ENCODE results near the gene B3GNT4. TPM values are rescaled to one million over a fixed set of nuclear protein-coding genes. Genes with fewer than 3 reads are reported as not detected.

Gene B3GNT4
- total RNA-seq: 1 to 10 TPM; 2.6 to 2.8 TPM

GRCh38 chr12:122203301-122204166 lies at the start of gene B3GNT4:
TSS of gene B3GNT4 (plus strand) at chr12:122203709. CDS start at chr12:122204619, 910 bp downstream.
- POLR2A ChIA-PET: interaction anchor here (0.5 to 1.4 kb wide), 3 partner anchors 22 to 151 kb away, joined by 3 to 6 read pairs (median 3); partner anchors contain the start of gene DIABLO
- Mint-ChIP-seq H3K4me1 (peaks cover 12% of the 10 kb centered on the region), H3K27me3 (peaks cover 35% of the 10 kb centered on the region), H3K4me3 (peak within 1 kb of the TSS; percentile 71), H3K36me3 (ENCODE audit: low read depth) (peaks cover 10% of the 10 kb centered on the region), H3K27ac (no peak within 1 kb of the TSS), H3K9me3 (no peaks in the 10 kb centered on the region)
- peak; percentile 68 for DNase-seq
- CTCF ChIA-PET: no interaction called here

- Mint-ChIP-seq H3K27ac (no peak overlapping the region), H3K9me3 (no peaks in the 10 kb centered on the region), H3K4me3 (no peak overlapping the region), H3K4me1 (no peaks in the 10 kb centered on the region), H3K36me3 (ENCODE audit: low read depth) (no peaks in the 10 kb centered on the region), H3K27me3 (peaks cover 32% of the 10 kb centered on the region)
- no peak for DNase-seq
- POLR2A ChIA-PET: interaction anchor here (0.6 kb wide), 1 partner anchor 11 kb away, joined by 3 read pairs; no protein-coding TSS in a partner anchor
- CTCF ChIA-PET: interaction anchor here (0.7 kb wide), 1 partner anchor 154 kb away, joined by 3 read pairs; no protein-coding TSS in a partner anchor
Measured at GRCh38 chr12:122155705-122156104, 47.8 kb upstream of the B3GNT4 start.

GRCh38 chr12:122158700-122159285 lies 44.7 kb upstream of the B3GNT4 start:
- Mint-ChIP-seq H3K4me3 (no peak overlapping the region), H3K36me3 (ENCODE audit: low read depth) (no peaks in the 10 kb centered on the region), H3K27me3 (peaks cover 24% of the 10 kb centered on the region), H3K27ac (no peak overlapping the region), H3K9me3 (no peaks in the 10 kb centered on the region), H3K4me1 (peaks cover 10% of the 10 kb centered on the region)
- CTCF ChIA-PET: interaction anchor here (0.5 to 0.7 kb wide), 2 partner anchors 12 to 112 kb away, joined by 3 to 4 read pairs; no protein-coding TSS in a partner anchor
- no peak for DNase-seq
- POLR2A ChIA-PET: interaction anchor here (0.7 to 1.0 kb wide), 2 partner anchors 26 to 32 kb away, joined by 3 read pairs; no protein-coding TSS in a partner anchor

- POLR2A ChIA-PET: no interaction called here
- no peak overlapping the region for H3K27ac Mint-ChIP-seq
- CTCF ChIA-PET: no interaction called here
- H3K36me3 Mint-ChIP-seq (ENCODE audit: low read depth): no peaks in the 10 kb centered on the region
- peaks cover 24% of the 10 kb centered on the region for H3K27me3 Mint-ChIP-seq
- H3K4me1 Mint-ChIP-seq: peaks cover 11% of the 10 kb centered on the region
- DNase-seq: no peak
- no peaks in the 10 kb centered on the region for H3K9me3 Mint-ChIP-seq
- H3K4me3 Mint-ChIP-seq: no peak overlapping the region
Measured at GRCh38 chr12:122159882-122160281, 43.6 kb upstream of the B3GNT4 start.

GRCh38 chr12:122160761-122161160 lies 42.7 kb upstream of the B3GNT4 start:
- ChIA-PET POLR2A (no interaction called here), CTCF (no interaction called here)
- peaks cover 23% of the 10 kb centered on the region for H3K27me3 Mint-ChIP-seq
- no peak for DNase-seq
- H3K9me3 Mint-ChIP-seq: no peaks in the 10 kb centered on the region
- no peak overlapping the region for H3K4me3 Mint-ChIP-seq
- H3K36me3 Mint-ChIP-seq (ENCODE audit: low read depth): no peaks in the 10 kb centered on the region
- peaks cover 14% of the 10 kb centered on the region for H3K4me1 Mint-ChIP-seq
- no peak overlapping the region for H3K27ac Mint-ChIP-seq

GRCh38 chr12:122161682-122162081 lies 41.8 kb upstream of the B3GNT4 start:
- Mint-ChIP-seq H3K4me3 (no peak overlapping the region), H3K36me3 (ENCODE audit: low read depth) (no peaks in the 10 kb centered on the region)

GRCh38 chr12:122162976-122163375 lies 40.5 kb upstream of the B3GNT4 start:
- peaks cover 26% of the 10 kb centered on the region for H3K4me1 Mint-ChIP-seq
- CTCF ChIA-PET: interaction anchor here (1.0 kb wide), 1 partner anchor 29 kb away, joined by 3 read pairs; no protein-coding TSS in a partner anchor
- no peak overlapping the region for H3K27ac Mint-ChIP-seq
- H3K36me3 Mint-ChIP-seq (ENCODE audit: low read depth): no peaks in the 10 kb centered on the region
- no peak for DNase-seq
- H3K9me3 Mint-ChIP-seq: no peaks in the 10 kb centered on the region
- POLR2A ChIA-PET: no interaction called here
- no peak overlapping the region for H3K4me3 Mint-ChIP-seq
- peaks cover 29% of the 10 kb centered on the region for H3K27me3 Mint-ChIP-seq

More at GRCh38 chr12:122161682-122162081, 41.8 kb upstream of the B3GNT4 start:
- no peak for DNase-seq
- peaks cover 20% of the 10 kb centered on the region for H3K27me3 Mint-ChIP-seq
- peaks cover 17% of the 10 kb centered on the region for H3K4me1 Mint-ChIP-seq
- no peaks in the 10 kb centered on the region for H3K9me3 Mint-ChIP-seq
- ChIA-PET CTCF (no interaction called here), POLR2A (no interaction called here)
- no peak overlapping the region for H3K27ac Mint-ChIP-seq

- peak; percentile 75 for DNase-seq
- H3K27ac Mint-ChIP-seq: peak overlapping the region; percentile 24
- peaks cover 28% of the 10 kb centered on the region for H3K27me3 Mint-ChIP-seq
- ChIA-PET CTCF (interaction anchor here (0.7 to 1.5 kb wide), 3 partner anchors 35 to 871 kb away, joined by 3 to 4 read pairs (median 4); no protein-coding TSS in a partner anchor), POLR2A (interaction anchor here (0.6 to 1.4 kb wide), 7 partner anchors 11 to 334 kb away, joined by 3 to 4 read pairs (median 3); partner anchors contain the start of genes LRRC43 and ZCCHC8)
- H3K4me3 Mint-ChIP-seq: no peak overlapping the region
- H3K4me1 Mint-ChIP-seq: peaks cover 24% of the 10 kb centered on the region
- H3K9me3 Mint-ChIP-seq: no peaks in the 10 kb centered on the region
- no peaks in the 10 kb centered on the region for H3K36me3 Mint-ChIP-seq (ENCODE audit: low read depth)
Measured at GRCh38 chr12:122166422-122167349, 36.8 kb upstream of the B3GNT4 start.

- CTCF ChIA-PET: interaction anchor here (1.2 to 1.5 kb wide), 2 partner anchors 36 to 100 kb away, joined by 3 to 4 read pairs; no protein-coding TSS in a partner anchor
- Mint-ChIP-seq H3K9me3 (no peaks in the 10 kb centered on the region), H3K27ac (peak overlapping the region; percentile 24), H3K4me3 (no peak overlapping the region), H3K27me3 (peaks cover 27% of the 10 kb centered on the region), H3K36me3 (ENCODE audit: low read depth) (no peaks in the 10 kb centered on the region), H3K4me1 (peaks cover 18% of the 10 kb centered on the region)
- POLR2A ChIA-PET: interaction anchor here (0.9 to 1.4 kb wide), 3 partner anchors 16 to 77 kb away, joined by 3 to 4 read pairs (median 4); partner anchors contain the start of gene LRRC43
- DNase-seq: no peak
Measured at GRCh38 chr12:122167356-122167925, 36.1 kb upstream of the B3GNT4 start.

- DNase-seq: no peak
- H3K27ac Mint-ChIP-seq: no peak overlapping the region
- peaks cover 25% of the 10 kb centered on the region for H3K27me3 Mint-ChIP-seq
- ChIA-PET POLR2A (no interaction called here), CTCF (no interaction called here)
- no peak overlapping the region for H3K4me3 Mint-ChIP-seq
- H3K36me3 Mint-ChIP-seq (ENCODE audit: low read depth): no peaks in the 10 kb centered on the region
- H3K4me1 Mint-ChIP-seq: peaks cover 16% of the 10 kb centered on the region
- H3K9me3 Mint-ChIP-seq: no peaks in the 10 kb centered on the region
Measured at GRCh38 chr12:122168492-122168891, 35.0 kb upstream of the B3GNT4 start.

GRCh38 chr12:122171399-122171798 lies 32.1 kb upstream of the B3GNT4 start:
- Mint-ChIP-seq H3K36me3 (ENCODE audit: low read depth) (no peaks in the 10 kb centered on the region), H3K4me1 (peaks cover 11% of the 10 kb centered on the region), H3K9me3 (no peaks in the 10 kb centered on the region), H3K4me3 (no peak overlapping the region), H3K27me3 (peaks cover 31% of the 10 kb centered on the region), H3K27ac (no peak overlapping the region)
- CTCF ChIA-PET: no interaction called here
- no peak for DNase-seq
- POLR2A ChIA-PET: no interaction called here

All from activated CD4-positive, alpha-beta memory T cell treated with anti-CD3 and anti-CD28 coated beads, Interleukin-2, amount 10 ng/mL, durations not matched to agents 7 days and 5 days (primary cell).